Kasumi-1 (cell line): Measurements from ENCODE around the gene TMC1.
A peak's percentile ranks its signal among the peaks of the same experiment; 100 is the strongest.
"Not testable (repeated sequence)": the region's sequence is repeated elsewhere in the genome, so short reads cannot be mapped to it uniquely, and the experiment has no call there.

ENCODE experiments used
- DNase-seq, 2 experiments: peaks; one replicate each; lab custom pipeline; 2025; lab: John Stamatoyannopoulos, UW

Gene TMC1

DNA sequence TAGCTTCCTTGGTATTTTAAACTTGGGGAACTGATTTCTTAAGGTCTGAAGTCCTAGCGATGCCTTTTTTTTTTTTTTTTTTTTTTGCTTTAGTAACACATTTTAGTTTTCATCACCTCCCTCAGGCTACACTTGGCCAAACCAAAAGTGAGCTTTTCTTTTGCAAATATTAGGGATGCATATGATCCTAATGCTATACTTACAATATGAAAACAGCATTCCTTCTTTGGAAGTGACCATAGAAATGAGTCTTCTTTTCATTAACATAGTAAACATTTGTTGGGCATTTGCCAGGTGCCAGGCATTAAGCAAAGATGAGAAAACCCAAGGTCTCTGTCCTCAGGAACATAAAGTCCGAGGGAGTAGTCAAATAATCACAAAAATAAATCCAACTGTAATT lies 241.6 kb downstream of the TMC1 start:
- no peak for DNase-seq

DNA sequence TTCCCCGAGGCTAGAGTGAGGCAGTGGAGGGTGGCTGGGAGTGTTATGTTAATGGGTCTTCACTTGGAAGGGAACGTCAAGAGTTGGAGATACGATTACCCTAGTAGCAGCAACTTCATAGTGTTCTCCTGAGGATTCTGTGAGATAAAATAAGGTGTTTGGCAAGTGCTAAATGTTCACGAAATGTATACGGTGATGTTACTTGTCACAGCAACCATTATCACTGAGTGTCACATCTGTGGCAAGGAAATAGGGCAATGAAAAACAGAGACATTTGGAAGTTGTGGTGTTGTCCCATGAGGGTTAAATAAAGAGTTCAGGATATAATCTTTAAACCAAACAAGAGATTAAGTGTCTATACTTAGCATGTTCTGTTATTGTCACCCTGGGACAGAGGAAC lies 248.1 kb downstream of the TMC1 start:
- no peak for DNase-seq

DNA sequence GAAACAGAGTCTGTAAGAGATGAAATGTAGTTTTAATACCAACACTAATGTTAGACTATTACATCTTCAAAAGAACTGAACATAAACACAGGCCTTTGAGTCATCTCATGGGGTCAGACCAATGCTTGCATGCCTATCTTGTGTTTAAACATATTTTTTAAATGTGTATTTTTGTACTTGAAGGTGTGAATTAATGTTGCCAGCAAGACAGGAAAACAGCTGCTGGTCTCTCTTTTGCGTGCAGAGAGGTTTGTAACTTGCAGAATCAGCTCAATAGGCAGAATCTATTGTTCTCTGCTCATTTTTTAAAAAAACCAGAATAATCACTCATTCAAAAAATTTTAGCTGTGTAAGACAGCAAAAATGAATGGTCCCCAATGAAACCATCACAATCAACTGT lies 251.3 kb downstream of the TMC1 start:
- no peak for DNase-seq

DNA sequence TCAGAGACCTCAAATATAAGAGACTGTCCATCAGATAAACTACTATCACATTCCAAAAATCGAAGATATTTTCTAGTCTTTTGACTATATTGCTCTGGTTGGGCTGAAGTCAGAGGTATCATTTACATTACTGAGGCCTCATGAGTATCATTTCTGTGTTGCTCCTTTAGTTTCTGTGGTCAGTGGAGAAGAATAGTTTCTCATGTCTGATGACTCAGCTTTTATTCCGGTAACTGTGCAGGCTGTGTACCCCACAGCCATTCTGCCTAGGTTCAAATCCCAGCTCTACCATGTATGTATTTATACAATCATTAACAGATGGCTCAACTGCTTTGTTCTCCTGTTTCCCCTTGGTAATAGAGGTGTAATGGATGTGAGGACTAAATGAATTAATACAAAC lies 252.2 kb downstream of the TMC1 start:
- no peak for DNase-seq

DNA sequence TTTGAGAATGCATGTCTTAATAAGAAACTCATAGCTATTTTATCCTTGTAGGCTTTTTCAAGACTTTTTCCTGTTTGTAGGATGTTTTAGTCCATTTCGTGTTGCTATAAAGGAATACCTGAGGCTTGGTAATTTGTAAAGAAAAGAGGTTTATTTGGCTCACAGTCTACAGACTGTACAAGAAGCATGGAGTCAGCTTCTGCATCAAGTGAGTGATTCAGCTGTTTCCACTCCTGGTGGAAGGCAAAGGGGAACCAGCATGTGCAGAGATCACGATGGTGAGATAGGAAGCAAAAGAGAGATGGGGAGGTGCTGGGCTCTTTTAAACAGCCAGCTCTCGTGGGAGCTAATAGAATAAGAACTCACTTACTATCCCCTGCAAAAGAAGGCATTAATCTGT lies 254.2 kb downstream of the TMC1 start:
- DNase-seq = no peak

DNA sequence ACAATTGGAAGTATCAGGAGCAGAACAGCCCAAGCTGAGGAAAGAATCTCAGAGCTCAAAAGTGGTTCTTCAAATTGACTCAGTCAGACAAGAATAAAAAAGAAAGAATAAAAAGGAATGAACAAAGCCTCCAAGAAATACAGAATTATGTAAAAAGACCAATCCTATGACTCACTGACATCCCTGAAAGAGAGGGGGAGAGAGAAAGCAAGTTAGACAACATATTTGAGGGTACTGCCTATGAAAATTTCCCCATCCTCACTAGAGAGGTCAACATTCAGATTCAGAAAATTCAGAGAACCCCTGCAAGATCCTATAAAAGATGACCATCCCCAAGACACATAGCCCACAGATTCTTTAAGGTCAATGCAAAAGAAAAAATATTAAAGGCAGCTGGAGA lies 258.2 kb downstream of the TMC1 start:
- DNase-seq = no peak

DNA sequence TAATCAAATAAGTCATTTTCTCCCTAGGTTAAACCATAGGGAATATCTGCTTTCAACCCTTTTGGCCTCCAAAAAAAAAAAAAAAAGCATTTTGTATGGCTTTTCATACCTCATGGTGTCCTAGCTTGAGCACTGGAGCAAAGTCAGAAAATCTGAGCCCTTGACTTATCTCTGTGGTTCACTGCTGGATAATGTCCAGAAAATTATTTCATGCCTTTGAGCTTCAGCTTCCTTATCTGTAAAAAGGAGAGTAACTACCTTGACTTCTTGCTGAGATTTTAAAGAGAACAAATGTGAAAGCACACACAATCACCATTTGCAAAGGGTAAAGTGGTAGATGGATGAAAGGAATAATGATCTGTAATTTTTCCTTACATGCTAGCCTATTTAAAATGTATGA lies 265.5 kb downstream of the TMC1 start:
- DNase-seq = no peak

DNA sequence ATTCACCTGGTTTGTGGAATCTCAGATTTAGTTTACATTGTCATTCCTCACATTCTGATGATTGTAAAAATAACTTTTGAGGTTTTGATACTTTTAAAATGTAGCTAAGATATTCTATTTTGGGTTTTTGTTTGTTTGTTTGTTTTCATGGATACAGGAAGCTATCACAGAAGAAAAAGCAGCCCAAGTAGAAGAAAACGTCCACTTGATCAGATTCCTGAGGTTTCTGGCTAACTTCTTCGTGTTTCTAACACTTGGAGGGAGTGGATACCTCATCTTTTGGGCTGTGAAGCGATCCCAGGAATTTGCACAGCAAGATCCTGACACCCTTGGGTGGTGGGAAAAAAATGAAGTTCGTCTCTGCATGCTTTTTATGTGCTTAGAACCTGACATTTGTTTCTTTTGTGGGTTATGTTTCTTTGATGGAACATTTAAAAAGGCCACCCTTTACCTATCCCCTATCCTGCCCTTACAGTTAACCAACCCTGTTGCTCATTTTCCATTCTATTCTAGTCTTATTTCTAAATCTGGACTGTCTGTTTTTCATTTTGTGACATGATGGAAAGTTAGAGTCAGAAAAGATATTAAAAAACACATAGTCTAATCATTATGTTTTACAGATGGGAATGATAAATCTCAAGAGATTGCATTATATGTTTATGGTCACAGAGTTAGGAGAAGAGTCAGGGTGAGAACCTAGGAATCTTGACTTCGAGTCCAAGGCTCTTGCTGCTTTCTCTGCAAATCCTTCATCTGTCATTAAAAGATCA lies 267.7 kb downstream of the TMC1 start:
- no peak for DNase-seq

DNA sequence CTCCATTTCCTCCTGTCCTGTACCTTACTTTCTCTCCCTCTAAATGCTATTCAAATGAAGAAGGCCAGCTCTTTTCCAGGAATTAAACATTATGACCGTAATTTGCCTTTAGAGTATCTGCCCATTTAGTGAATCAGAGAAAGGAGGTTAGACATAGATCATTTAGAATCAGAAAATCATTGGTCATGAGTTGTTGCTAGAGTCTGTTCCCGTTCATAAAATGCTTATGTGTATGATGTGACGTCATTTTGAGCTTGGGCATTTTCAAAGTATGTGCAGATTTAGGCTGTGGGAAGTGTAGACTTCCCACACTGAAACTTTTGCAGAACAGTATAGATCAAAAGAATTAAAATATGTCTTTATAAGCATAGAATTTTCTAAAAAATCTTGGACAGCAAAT lies 268.5 kb downstream of the TMC1 start:
- no peak for DNase-seq

DNA sequence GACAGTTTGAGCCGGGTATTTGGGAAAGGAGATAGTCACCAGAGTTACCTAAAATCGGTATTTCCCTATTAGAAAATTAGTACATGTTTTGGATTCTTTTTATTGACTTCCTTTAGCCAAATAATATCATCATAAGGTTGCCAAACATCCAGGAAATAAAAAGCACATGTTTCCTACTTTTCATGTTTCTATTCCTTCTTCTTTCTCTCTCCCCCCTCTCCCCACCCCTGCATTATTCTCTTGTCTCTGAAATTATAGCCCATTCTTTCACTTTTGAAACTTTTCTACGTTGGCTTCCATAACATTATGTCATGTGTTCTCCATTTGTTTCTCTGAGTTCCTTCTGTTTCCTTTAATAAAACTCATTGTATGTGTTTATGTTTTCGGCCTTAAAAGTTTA lies 269.6 kb downstream of the TMC1 start:
- no peak for DNase-seq

DNA sequence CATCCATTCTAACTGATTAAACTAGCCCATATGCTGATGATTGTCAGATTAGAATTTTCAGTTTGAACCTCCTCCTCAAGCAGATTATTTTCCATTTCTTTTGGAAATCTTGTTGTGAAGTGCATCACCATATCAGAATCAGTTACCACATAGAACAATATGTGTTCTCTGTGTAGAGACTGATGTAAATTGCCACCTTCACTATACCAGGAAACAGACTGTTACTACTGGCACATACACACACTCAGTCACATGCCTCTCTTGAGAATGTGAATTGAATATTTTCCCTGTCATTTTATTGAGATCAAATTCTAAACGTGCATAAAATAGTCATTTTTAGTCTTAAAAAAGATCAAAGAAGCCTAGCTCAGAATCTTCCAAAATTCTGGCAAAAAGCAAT lies 270.0 kb downstream of the TMC1 start:
- DNase-seq = no peak

DNA sequence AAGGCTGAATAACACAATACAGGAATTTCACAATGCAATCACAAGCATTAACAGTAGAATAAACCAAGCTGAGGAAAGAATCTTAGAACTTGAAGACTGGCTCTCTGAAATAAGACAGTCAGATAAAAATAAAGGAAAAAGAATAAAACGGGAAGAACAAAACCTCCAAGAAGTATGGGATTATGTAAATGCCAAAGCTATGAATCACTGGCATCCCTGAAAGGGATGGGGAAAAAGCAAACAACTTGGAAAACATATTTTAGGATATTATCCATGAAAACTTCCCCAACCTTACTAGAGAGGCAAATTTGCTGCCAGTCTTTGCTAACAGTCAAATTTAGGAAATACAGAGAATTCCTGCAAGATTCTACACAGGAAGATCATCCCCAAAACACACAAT lies 273.5 kb downstream of the TMC1 start:
- no peak for DNase-seq

DNA sequence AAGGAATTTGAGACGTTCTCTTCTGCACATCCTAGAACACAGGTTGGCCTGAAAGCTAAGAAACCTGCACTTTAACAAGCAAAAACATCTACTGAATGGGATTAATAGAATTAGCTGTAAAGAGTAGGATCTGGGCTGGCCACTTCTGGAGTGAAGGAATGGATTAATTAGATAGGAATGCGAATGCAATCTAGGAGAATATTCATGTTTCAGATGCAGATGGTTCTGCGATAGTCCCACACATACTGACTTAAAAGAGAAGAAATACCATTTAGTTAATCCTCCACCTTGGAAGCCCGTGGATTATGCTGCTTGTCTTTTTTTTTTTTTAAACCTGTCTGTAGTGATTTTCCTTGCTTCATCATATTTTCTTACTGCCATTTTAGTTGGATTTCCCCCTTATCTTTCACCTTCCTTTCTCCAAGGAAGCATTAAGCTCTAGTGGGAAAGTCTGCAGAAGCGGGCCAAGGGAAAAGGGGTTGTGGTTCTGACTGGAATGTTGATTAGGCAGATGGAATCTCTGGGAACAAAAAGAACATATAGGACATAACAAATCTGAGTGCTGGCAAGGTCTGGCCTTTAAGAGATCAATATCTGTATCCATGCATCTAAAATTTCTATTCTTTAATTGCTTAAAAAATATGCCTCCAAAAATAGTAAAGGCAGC lies 279.1 kb downstream of the TMC1 start:
- DNase-seq = no peak

DNA sequence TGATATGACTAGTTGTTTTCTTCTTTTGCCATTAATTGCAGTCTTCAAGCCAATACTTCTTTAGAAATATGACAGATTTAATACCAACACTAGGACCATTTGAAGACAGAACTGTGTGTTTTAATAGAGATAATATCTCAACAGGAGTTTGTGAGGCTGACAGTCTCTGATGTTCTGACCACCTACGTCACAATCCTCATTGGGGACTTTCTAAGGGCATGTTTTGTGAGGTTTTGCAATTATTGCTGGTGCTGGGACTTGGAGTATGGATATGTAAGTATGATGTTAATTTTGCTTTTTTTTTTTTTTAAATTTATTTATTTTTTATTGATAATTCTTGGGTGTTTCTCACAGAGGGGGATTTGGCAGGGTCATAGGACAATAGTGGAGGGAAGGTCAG lies 283.8 kb downstream of the TMC1 start:
- no peak for DNase-seq

DNA sequence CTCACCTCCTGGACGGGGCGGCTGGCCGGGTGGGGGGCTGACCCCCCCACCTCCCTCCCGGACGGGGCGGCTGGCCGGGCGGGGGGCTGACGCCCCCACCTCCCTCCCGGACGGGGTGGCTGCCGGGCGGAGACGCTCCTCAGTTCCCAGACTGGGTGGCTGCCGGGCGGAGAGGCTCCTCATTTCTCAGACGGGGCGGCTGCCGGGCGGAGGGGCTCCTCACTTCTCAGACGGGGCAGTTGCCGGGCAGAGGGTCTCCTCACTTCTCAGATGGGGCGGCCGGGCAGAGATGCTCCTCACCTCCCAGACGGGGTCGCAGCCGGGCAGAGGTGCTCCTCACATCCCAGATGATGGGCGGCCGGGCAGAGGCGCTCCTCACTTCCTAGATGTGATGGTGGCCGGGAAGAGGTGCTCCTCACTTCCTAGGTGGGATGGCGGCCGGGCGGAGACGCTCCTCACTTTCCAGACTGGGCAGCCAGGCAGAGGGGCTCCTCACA lies 285.0 kb downstream of the TMC1 start:
- not testable (repeated sequence) for DNase-seq

DNA sequence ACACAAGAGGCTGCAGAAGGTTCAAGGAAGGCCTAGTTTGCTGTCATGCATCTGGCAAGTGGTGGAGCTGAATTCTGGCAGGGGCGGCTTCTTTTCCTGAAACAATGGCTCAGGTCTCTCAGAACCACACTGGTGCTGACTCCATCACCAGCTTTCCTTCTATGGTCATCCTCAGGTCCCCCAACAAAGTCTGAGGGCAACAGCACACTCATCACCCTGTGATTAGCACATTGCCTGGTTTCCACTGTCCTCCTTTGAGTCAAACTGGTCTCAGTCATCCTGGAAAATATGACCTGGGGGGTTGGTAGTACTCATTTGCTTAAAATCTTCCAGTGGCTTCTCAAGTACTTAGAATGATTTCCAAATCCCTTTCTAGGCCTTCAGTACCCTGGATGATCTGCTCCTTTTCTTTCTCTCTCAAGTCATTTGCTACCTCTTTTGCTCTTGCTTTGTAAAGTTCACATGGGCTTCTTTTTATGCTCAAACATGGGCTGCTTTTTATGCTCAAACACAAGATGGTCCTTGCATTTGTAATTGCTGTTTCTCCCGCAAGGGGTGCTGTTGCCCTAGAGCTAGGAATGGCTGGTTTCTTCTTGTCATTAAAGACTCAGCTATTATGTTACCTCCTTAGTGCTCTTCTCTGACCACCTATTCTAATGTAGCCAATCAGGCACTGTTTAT lies 286.5 kb downstream of the TMC1 start:
- DNase-seq = peak in 1 of 2 experiments; percentile 12

DNA sequence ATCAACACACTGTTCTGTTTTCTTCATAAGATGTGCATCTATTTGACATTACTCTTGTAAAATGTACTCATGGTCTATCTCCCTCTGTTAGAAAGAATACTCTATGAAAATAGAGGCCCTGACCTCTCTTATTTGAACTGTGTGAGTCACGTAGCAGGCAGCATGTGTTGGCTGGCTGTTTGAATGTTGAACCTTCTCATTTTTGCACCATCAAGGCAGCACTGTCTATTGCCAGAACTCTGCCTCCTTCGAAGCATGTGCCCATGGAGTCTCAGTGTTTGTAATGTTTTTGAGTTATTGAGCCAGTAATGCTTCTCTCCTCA lies 287.0 kb downstream of the TMC1 start:
- DNase-seq = no peak

DNA sequence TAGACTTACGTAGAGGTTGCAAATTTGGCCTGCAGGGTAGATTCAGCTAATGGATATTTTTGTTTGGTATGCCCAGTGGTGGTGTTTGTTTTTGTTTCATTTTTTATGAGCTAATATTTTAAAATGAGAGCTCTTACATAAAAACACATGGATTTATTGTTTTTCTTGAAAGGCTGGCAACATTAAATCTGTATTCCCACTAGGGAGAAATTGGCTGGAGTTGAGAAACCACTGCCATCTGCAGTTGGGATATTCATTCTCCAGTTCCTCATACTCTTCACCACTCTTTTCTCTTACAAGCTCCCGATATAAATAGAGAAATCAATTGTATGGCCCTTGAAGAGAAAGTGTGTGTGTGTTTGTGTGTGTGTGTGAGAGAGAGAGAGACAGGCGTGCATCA lies 288.2 kb downstream of the TMC1 start:
- DNase-seq = no peak

DNA sequence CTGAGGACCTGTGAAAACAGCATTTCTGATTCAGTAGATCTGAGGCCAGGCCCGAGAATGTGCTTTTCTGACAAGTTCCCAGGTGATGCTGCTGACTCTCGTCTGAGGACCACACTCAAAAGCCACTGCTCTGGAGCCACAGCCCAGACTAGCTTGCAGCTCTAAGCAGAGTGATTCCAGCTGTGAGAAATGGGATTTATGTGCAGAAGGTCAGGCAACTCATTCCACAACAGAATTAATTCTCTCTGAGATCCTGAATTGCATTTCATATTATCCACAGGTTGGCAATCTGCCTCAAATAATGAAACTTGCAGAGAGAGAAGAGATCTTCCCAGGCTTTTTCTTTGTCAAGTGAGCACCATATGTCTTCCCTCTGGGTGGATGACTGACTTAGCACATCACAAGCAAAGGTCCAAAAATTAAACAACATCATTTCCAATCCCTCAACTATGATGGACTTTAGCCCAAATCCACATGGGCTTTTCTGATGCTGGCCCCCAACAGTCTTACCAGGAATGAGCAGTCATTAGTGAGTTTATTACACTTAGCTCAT lies 291.2 kb downstream of the TMC1 start:
- DNase-seq = no peak

DNA sequence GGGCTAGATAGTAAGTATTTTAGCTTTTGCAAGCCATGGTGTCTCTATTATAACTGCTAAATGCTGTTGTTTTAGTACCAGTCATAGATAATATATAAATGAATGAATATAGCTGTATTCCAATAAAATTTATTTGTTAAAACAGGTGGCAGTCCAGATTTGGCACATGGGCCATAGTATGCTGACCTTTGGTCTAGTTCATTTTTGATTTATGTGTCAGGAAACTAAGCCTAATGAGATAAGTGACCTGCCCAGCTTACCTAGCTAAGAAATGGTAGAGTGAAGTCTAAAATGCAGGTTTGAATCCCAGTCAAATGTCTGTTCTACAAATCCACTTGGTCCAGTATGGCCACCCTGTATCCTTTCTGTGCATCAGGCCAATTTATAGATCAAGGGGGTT lies 292.1 kb downstream of the TMC1 start:
- DNase-seq = no peak

DNA sequence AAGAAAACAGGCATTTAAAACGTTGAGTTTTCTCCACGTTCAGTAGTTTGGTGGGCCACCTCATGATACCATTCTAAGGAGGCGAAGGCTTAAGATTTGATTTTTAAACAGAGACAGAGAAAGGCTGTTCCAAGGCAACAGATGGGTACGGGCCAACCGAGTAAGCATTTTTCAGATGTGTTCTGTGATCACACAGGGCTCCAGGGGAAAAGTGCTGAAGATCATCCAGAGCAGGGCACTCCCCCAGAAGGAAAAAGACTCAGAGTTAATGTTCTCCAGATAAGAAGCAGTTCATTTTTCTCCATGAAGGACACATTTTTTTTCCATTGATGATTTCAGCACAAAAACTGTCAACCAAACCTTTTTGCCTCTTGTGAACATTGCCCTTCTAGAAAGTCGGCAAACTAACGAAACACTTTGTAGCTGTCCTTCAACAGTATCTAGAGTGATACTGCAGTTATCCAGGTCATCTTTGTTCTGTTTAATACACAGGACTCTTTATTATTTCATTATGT lies 292.7 kb downstream of the TMC1 start:
- no peak for DNase-seq

DNA sequence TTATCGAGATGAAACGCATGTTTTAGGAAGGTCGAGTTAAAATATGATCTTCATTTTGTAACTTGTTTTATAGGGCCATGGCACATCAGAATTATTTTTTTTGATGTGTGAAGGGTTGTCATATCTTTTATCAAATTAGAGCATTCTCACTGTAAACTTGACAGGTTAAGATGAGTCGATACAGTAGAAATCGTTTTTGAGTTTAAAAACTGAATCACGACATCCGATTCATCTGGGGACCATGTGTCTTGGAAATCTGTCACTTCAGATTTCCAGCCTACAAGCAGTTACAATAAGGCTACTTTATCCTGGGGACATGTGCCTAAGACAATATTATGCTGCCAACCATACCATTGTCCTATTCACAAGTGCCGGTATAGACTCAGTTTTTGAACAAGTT lies 295.3 kb downstream of the TMC1 start:
- no peak for DNase-seq

DNA sequence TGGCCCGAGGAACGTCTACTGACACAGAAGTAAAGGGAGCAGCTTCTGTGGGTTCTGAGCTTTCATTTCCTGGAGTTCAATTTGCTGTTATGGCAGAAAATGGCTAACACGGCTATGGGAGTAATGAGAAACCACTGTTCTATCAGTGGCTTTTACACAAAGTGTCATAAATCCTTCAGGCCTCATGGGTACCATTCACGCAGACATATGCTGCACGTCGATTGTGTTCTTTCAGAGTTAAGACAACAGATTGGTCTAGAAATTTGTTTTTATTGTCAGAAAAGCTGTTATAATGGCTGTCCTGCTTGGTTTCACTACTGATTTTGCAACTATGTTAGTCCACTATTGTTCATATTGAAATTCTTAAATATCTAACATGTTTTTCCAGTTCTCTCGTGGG lies 296.0 kb downstream of the TMC1 start:
- no peak for DNase-seq
